ENCODE data around the gene IQUB.

IQUB gene

GRCh38 chr7:123538897-123539296, 4.5 kb upstream of the IQUB start:
- Histone ChIP-seq H3K27me3 (no peaks in the 10 kb centered on the region), H3K4me3 (no peak overlapping the region), H3K9me3 (no peaks in the 10 kb centered on the region), H3K27ac (no peak overlapping the region), H3K36me3 (peaks cover 0 to 7% (median 0%) of the 10 kb centered on the region in 3 donors), H3K4me1 (peaks cover 0 to 7% (median 4%) of the 10 kb centered on the region in 4 donors)
- intact Hi-C loops (cut with DNase I; ENCODE audit: low total_unique reads), result loop anchor here (1.0 kb wide), 1 partner anchor 18 kb away; the partner anchor contains the start of gene NDUFA5
- no peak for DNase-seq
- TF ChIP-seq CTCF (IDR thresholded peaks at IDR 0.05), result no peak

- DNase-seq, result no peak
- H3K27me3 ChIP-seq, result no peaks in the 10 kb centered on the region
- intact Hi-C loops (cut with DNase I; ENCODE audit: low total_unique reads), result loop anchor here (1.0 kb wide), 1 partner anchor 19 kb away; the partner anchor contains the start of gene NDUFA5
- peaks cover 0 to 12% (median 8%) of the 10 kb centered on the region in 4 donors for H3K4me1 ChIP-seq
- no peak overlapping the region for H3K27ac ChIP-seq
- no peak for TF ChIP-seq CTCF (IDR thresholded peaks at IDR 0.05)
- no peaks in the 10 kb centered on the region for H3K9me3 ChIP-seq
- H3K36me3 ChIP-seq, result peaks cover 0 to 7% (median 0%) of the 10 kb centered on the region in 3 donors
- no peak overlapping the region for H3K4me3 ChIP-seq
These were observed 3.9 kb upstream of the IQUB start for GRCh38 chr7:123538189-123538714.

DNA sequence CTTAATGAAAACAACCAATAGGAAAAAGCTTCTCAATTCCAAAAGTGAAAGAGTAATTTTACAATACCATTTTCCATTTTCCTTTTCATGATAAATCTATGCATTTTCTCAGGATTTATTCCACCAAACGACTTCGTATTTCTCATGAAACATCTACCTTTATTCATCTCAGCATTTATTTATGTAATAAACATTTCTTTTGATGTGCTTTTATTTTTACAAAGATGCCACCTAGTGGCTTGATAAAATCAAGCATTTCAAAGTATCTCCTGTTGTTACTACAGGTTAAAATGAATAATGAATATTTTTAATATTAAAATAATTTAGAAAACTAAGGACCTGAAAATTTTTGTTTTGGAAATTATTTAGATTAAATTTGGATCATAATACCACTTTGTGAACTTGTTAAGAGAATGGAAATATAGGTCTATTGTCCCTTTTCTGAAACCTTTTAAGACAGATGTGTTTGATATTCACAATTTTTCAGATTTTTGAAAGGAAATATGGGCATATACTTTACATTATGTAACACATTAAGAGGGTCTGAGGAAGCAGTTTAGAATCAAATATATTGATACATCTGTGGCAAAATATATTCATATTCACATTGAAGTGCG, 2.7 kb upstream of the IQUB start:
- peaks cover 0 to 7% (median 0%) of the 10 kb centered on the region in 3 donors for H3K36me3 ChIP-seq
- no peaks in the 10 kb centered on the region for H3K9me3 ChIP-seq
- intact Hi-C loops (cut with DNase I; ENCODE audit: low total_unique reads), result no loop called here
- no peaks in the 10 kb centered on the region for H3K27me3 ChIP-seq
- H3K27ac ChIP-seq, result no peak overlapping the region
- DNase-seq, result no peak
- peaks cover 0 to 12% (median 8%) of the 10 kb centered on the region in 4 donors for H3K4me1 ChIP-seq
- peak; percentile 37 to 50 for TF ChIP-seq CTCF (IDR thresholded peaks at IDR 0.05)
- no peak overlapping the region for H3K4me3 ChIP-seq

- TF ChIP-seq CTCF (IDR thresholded peaks at IDR 0.05), result no peak
- Histone ChIP-seq H3K4me1 (peaks cover 0 to 12% (median 8%) of the 10 kb centered on the region in 4 donors), H3K4me3 (peak overlapping the region; percentile 69), H3K36me3 (peaks cover 0 to 7% (median 0%) of the 10 kb centered on the region in 3 donors), H3K27ac (peak overlapping the region; percentile 84), H3K27me3 (no peaks in the 10 kb centered on the region), H3K9me3 (no peaks in the 10 kb centered on the region)
- intact Hi-C loops (cut with DNase I; ENCODE audit: low total_unique reads), result no loop called here
- DNase-seq, result no peak
These were observed 1.1 kb upstream of the IQUB start for GRCh38 chr7:123535517-123535916.

DNA sequence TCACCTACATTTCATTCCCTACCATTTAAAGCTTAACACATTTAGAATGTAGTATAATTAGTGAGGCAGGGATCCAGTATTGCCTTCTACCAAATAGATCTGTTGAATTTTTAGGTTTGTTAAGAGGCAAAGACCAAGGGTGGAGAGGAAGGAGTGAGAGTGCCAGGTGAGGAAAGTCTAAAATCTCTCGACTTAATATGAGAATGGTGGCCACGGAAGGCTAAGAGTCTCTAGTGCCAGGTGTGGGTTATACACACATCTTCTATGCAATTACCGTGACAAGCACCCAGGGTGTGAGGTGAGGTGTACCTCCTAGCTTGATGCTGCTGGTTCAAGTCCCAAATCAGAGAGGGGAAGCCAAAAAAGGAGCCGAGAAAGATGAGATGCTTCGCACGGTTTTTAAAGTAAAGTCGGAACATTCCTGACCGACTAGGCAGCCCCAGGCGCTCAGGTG, 439 bp downstream of the IQUB start:
- Histone ChIP-seq H3K36me3 (no peaks in the 10 kb centered on the region), H3K9me3 (no peaks in the 10 kb centered on the region), H3K4me1 (peaks cover 0 to 12% (median 8%) of the 10 kb centered on the region in 4 donors), H3K27me3 (no peaks in the 10 kb centered on the region), H3K4me3 (peak overlapping the region; percentile 69), H3K27ac (peak overlapping the region; percentile 84)
- intact Hi-C loops (cut with DNase I; ENCODE audit: low total_unique reads), result no loop called here
- no peak for DNase-seq
- no peak for TF ChIP-seq CTCF (IDR thresholded peaks at IDR 0.05)

All from tibial artery (tissue), 4 donors.